Measurements from ENCODE around the gene PWWP2B. TPM values are rescaled to one million over a fixed set of nuclear protein-coding genes. Genes with fewer than 3 reads are reported as not detected.
A peak's percentile ranks its signal among the peaks of the same experiment; 100 is the strongest.

The PWWP2B gene
- total RNA-seq, 1 donor from 2014 or later: 49.4 TPM

DNA sequence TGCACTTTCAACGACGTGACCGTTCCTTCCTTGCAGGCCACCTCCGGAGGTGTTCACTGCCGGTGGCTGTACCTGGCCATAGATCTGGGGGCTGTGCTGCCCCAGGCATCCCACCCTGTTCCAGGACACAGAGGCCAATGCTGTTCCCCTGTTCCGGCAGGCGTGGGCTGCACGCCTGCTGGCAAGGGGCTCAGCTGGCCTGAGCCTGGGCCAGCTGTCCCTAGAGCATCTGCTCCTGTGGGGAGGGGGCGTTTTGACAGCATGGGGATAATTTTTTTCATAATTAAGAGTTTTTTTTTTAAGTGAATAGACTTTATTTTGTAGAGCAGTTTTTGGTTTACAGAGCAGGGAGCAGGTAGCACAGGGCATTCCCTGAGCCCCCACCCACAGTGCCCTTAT is 28.8 kb downstream of the PWWP2B start:
- no peak for TF ChIP-seq CTCF (IDR thresholded peaks at IDR 0.05; ENCODE audit: partially characterized antibody, unreplicated experiment)
- DNase-seq: no peak
- Mint-ChIP-seq H3K4me3 (ENCODE audit: unreplicated experiment) (peak overlapping the region; percentile 53), H3K27ac (ENCODE audit: unreplicated experiment) (peak overlapping the region; percentile 89), H3K9me3 (ENCODE audit: unreplicated experiment) (peaks cover 32% of the 10 kb centered on the region), H3K27me3 (ENCODE audit: unreplicated experiment) (peaks cover 32% of the 10 kb centered on the region), H3K4me1 (ENCODE audit: low read depth, unreplicated experiment) (peaks cover 39% of the 10 kb centered on the region), H3K36me3 (ENCODE audit: unreplicated experiment) (peaks cover 11% of the 10 kb centered on the region)

DNA sequence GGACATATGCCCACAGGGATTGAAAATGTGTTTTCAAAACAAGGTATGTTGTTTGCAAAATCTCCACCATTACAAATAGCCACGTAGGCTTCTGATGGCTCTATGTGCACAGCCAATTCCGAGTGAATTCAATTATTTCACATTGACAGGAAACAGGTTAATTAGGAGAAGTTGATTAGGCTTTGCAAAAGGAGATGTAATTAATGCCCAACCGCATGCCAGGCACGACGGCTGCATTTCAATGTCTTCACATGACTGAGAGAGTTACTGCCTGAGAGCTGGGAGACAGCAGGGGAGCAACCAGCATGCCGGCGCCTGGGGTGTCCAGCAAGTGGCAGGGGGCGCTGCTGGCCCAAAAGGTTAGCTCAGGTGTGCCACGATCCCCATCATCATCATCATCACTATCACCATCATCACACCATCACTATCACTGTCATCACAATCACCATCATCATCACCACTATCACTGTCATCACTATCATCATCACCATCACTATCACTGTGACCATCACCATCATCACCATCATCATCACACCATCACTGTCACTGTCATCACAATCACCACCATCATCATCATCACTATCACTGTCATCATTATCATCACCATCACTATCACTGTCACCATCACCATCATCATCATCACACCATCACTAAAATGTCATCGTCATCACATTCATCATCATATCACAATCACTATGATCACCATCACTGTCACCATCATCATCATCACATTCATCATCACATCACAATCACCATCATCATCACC is 30.2 kb downstream of the PWWP2B start:
- no peak for TF ChIP-seq CTCF (IDR thresholded peaks at IDR 0.05; ENCODE audit: partially characterized antibody, unreplicated experiment)
- H3K9me3 Mint-ChIP-seq (ENCODE audit: unreplicated experiment): peaks cover 35% of the 10 kb centered on the region
- peaks cover 11% of the 10 kb centered on the region for H3K36me3 Mint-ChIP-seq (ENCODE audit: unreplicated experiment)
- DNase-seq: no peak
- H3K27ac Mint-ChIP-seq (ENCODE audit: unreplicated experiment): no peak overlapping the region
- no peak overlapping the region for H3K4me3 Mint-ChIP-seq (ENCODE audit: unreplicated experiment)
- peaks cover 32% of the 10 kb centered on the region for H3K27me3 Mint-ChIP-seq (ENCODE audit: unreplicated experiment)
- peaks cover 41% of the 10 kb centered on the region for H3K4me1 Mint-ChIP-seq (ENCODE audit: low read depth, unreplicated experiment)

DNA sequence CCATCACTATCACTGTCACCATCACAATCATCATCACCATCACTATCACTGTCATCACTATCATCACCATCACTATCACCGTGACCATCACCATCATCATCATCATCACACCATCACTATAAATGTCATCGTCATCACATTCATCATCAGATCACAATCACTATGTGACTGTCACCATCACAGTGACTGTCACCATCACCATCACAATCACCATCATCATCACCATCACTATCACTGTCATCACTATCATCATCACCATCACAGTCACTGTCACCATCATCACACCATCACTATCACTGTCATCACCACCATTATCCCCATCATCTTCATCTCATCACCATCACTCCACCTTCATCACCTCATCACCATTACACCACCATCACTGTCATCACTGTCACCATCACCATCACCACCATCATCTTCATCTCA is 31.0 kb downstream of the PWWP2B start:
- Mint-ChIP-seq H3K27ac (ENCODE audit: unreplicated experiment) (no peak overlapping the region), H3K36me3 (ENCODE audit: unreplicated experiment) (peaks cover 11% of the 10 kb centered on the region), H3K27me3 (ENCODE audit: unreplicated experiment) (peaks cover 26% of the 10 kb centered on the region), H3K9me3 (ENCODE audit: unreplicated experiment) (peaks cover 29% of the 10 kb centered on the region), H3K4me3 (ENCODE audit: unreplicated experiment) (no peak overlapping the region), H3K4me1 (ENCODE audit: low read depth, unreplicated experiment) (peaks cover 36% of the 10 kb centered on the region)
- no peak for DNase-seq
- no peak for TF ChIP-seq CTCF (IDR thresholded peaks at IDR 0.05; ENCODE audit: partially characterized antibody, unreplicated experiment)

DNA sequence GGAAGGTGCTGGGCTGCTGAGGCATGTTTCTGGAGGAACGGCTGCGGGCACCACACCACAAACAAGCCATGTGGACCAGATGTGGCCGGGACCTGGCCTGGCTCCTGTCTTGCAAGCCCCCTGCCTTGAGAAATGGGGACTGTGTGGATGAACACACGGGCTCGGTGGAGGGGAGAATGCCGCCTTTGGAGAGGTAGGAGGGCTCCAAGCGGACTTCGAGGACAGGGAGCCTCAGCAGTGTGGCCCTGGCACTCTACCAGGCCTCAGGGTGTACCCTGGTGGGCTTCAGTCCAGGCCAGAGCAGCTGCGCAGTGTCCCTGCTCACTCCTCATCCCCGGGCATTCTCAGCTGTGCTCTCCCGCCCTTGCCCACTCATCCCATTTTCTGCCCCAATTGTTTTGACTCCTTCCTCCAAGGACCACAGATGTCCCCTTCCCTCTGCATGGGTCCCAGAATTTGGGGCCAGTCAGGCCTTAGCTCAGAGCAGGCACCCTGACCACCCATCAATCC is 31.5 kb downstream of the PWWP2B start:
- Mint-ChIP-seq H3K36me3 (ENCODE audit: unreplicated experiment) (peaks cover 8% of the 10 kb centered on the region), H3K27me3 (ENCODE audit: unreplicated experiment) (peaks cover 21% of the 10 kb centered on the region), H3K4me3 (ENCODE audit: unreplicated experiment) (no peak overlapping the region), H3K27ac (ENCODE audit: unreplicated experiment) (no peak overlapping the region), H3K9me3 (ENCODE audit: unreplicated experiment) (peaks cover 23% of the 10 kb centered on the region), H3K4me1 (ENCODE audit: low read depth, unreplicated experiment) (peaks cover 30% of the 10 kb centered on the region)
- no peak for TF ChIP-seq CTCF (IDR thresholded peaks at IDR 0.05; ENCODE audit: partially characterized antibody, unreplicated experiment)
- DNase-seq: no peak

Data from glutamatergic neuron (in vitro differentiated cells).